Neural cell (in vitro differentiated cells): ENCODE data around the gene ENPP7. TPM values are rescaled to one million over a fixed set of nuclear protein-coding genes. Genes with fewer than 3 reads are reported as not detected.

Source experiments
- H2AFZ ChIP-seq: fragments of 200-600, 300-800 bp; sonication (generic), shearing (Covaris generic); 2 replicates; pipeline ENCODE4 v1.6.0; 2014; ENCODE audit warnings: low read depth, mild to moderate bottlenecking, antibody characterized with exemption, low read length, moderate library complexity
- H3F3A ChIP-seq: fragments of 200-600 bp; shearing (Covaris generic); 2 replicates; pipeline ENCODE4 v1.6.1; 2016; ENCODE audit warnings: mild to moderate bottlenecking, moderate library complexity, mixed read lengths, antibody characterized with exemption, low read length; ENCODE audit not compliant: insufficient read depth, poor library complexity, severe bottlenecking
- H3K27ac ChIP-seq: fragments of 200-600, 300-800 bp; sonication (generic), shearing (Covaris generic); 2 replicates; pipeline ENCODE4 v1.5.1; 2014; ENCODE audit warnings: mild to moderate bottlenecking, low read length, moderate library complexity
- H3K27me3 ChIP-seq: fragments of 300-800, 200-600 bp; sonication (generic), shearing (Covaris generic); 2 replicates; pipeline ENCODE4 v1.6.0; 2014; ENCODE audit warnings: mild to moderate bottlenecking, low read depth, low read length, moderate library complexity; ENCODE audit not compliant: insufficient read depth
- H3K36me3 ChIP-seq: fragments of 300-800, 200-600 bp; sonication (generic), shearing (Covaris generic); 2 replicates; pipeline ENCODE4 v1.5.1; 2014; ENCODE audit warnings: mild to moderate bottlenecking, antibody characterized with exemption, low read length, moderate library complexity; ENCODE audit not compliant: insufficient read depth
- H3K4me2 ChIP-seq: fragments of 300-800, 200-600 bp; sonication (generic), shearing (Covaris generic); 2 replicates; pipeline ENCODE4 v1.6.0; 2014; ENCODE audit warnings: mild to moderate bottlenecking, low read length
- H3K4me3 ChIP-seq: fragments of 300-800, 200-600 bp; sonication (generic), shearing (Covaris generic); 2 replicates; pipeline ENCODE4 v1.5.1; 2014; ENCODE audit warnings: mild to moderate bottlenecking, low read length, moderate library complexity
- H3K79me2 ChIP-seq: fragments of 200-600 bp; shearing (Covaris generic); replicated peaks from 2 replicates; pipeline ENCODE4 v1.6.0; 2014; ENCODE audit warnings: mild to moderate bottlenecking, low read length, moderate library complexity; ENCODE audit not compliant: insufficient read depth
- H3K9ac ChIP-seq: fragments of 300-800, 200-600 bp; sonication (generic), shearing (Covaris generic); 2 replicates; pipeline ENCODE4 v1.6.1; 2016; ENCODE audit warnings: mild to moderate bottlenecking, low read length, mixed read lengths
- H3K9me2 ChIP-seq: fragments of 200-600 bp; shearing (Covaris generic); 2 replicates; pipeline ENCODE4 v1.6.1; 2016; ENCODE audit warnings: mild to moderate bottlenecking, low read length, mixed read lengths; ENCODE audit not compliant: insufficient read depth
- H3K9me3 ChIP-seq: fragments of 200-600, 300-800 bp; sonication (generic), shearing (Covaris generic); 2 replicates; pipeline ENCODE4 v1.6.1; 2016; ENCODE audit warnings: mild to moderate bottlenecking, mixed run types, low read length, moderate library complexity, mixed read lengths
- H4K20me1 ChIP-seq: fragments of 200-600 bp; shearing (Covaris generic); 2 replicates; pipeline ENCODE4 v1.6.1; 2016; ENCODE audit warnings: mild to moderate bottlenecking, mixed run types; ENCODE audit not compliant: insufficient read depth
- EP300 ChIP-seq: fragments of 450-650 bp; conservative IDR thresholded peaks from 2 replicates; pipeline ENCODE4 v1.6.1; 2014; ENCODE audit warnings: antibody characterized with exemption, mild to moderate bottlenecking, moderate library complexity; ENCODE audit not compliant: poor library complexity, severe bottlenecking
- EZH2 ChIP-seq: fragments of 200-600, 300-800 bp; shearing (Covaris generic), sonication (generic); IDR thresholded peaks from 2 replicates; pipeline ENCODE4 v1.6.1; 2014; ENCODE audit warnings: antibody characterized with exemption, low read length, borderline replicate concordance, mild to moderate bottlenecking; ENCODE audit not compliant: insufficient read depth, poor library complexity, severe bottlenecking
- MXI1 ChIP-seq: fragments of 450-650 bp; conservative IDR thresholded peaks from 2 replicates; pipeline ENCODE4 v1.6.1; 2014; ENCODE audit warnings: antibody characterized with exemption, mild to moderate bottlenecking; ENCODE audit not compliant: poor library complexity, severe bottlenecking
- POLR2AphosphoS5 ChIP-seq: IDR thresholded peaks from 2 replicates; pipeline ENCODE4 v1.6.1; 2012
- RAD21 ChIP-seq: fragments of 450-650 bp; conservative IDR thresholded peaks from 2 replicates; pipeline ENCODE4 v1.6.1; 2014; ENCODE audit warnings: antibody characterized with exemption, mild to moderate bottlenecking, moderate library complexity
- SMC3 ChIP-seq: fragments of 450-650 bp; conservative IDR thresholded peaks from 2 replicates; pipeline ENCODE4 v1.6.1; 2014; ENCODE audit warnings: antibody characterized with exemption, mild to moderate bottlenecking, moderate library complexity; ENCODE audit not compliant: poor library complexity
- TAF1 ChIP-seq: IDR thresholded peaks from 2 replicates; pipeline ENCODE4 v1.6.1; 2012; ENCODE audit warnings: low read depth
- polyA plus RNA-seq: library from polyadenylated mRNA; depleted of rRNA; stranded (reverse); fragments of >200 nt; gene quantifications from 2 replicates; pipeline ENCODE4 v1.2.3, GENCODE V29; 2014
- small RNA-seq, 3 experiments: library from RNA; depleted of rRNA; stranded (forward); fragments of <200 nt; gene quantifications; one replicate each; pipeline ENCODE3, GENCODE V24; 2012
- TF ChIP-seq, protein P1 (sequence below): IDR thresholded peaks from 2 replicates; pipeline ENCODE4 v1.6.1; 2012; ENCODE audit warnings: borderline replicate concordance
- TF ChIP-seq, protein P2 (sequence below): fragments of 450-650 bp; IDR thresholded peaks from 2 replicates; pipeline ENCODE4 v1.5.1; 2014; ENCODE audit warnings: antibody characterized with exemption, mild to moderate bottlenecking, moderate library complexity; ENCODE audit not compliant: poor library complexity, severe bottlenecking

ENPP7 gene
- polyA plus RNA-seq, 1 donor from 2014 or later = not detected

DNA sequence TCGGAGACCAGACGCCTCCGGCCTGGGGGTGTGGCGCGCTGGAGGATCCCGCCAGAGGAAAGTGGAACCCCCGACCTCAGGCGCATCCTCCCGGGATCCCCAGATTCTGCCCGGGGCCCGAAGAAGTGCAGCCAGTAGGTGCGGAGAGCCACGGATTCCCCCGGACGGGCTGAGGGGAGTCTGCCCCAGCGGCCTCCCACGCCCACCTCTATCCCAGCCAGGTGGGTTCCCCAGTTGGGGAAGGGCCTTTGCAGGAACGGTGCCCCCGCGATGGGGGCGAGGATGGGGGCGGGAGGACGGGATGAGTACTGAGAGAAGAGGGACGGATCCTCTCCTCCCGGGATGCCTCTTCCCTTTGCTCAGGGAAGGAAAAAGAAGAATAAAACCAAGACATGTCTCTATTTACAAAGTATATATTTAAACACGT, 61.0 kb downstream of the ENPP7 start:
- peaks cover 30% of the 10 kb centered on the region for H3K79me2 ChIP-seq
- H3K27me3 ChIP-seq = peaks cover 56% of the 10 kb centered on the region
- TF ChIP-seq, protein P1, sequence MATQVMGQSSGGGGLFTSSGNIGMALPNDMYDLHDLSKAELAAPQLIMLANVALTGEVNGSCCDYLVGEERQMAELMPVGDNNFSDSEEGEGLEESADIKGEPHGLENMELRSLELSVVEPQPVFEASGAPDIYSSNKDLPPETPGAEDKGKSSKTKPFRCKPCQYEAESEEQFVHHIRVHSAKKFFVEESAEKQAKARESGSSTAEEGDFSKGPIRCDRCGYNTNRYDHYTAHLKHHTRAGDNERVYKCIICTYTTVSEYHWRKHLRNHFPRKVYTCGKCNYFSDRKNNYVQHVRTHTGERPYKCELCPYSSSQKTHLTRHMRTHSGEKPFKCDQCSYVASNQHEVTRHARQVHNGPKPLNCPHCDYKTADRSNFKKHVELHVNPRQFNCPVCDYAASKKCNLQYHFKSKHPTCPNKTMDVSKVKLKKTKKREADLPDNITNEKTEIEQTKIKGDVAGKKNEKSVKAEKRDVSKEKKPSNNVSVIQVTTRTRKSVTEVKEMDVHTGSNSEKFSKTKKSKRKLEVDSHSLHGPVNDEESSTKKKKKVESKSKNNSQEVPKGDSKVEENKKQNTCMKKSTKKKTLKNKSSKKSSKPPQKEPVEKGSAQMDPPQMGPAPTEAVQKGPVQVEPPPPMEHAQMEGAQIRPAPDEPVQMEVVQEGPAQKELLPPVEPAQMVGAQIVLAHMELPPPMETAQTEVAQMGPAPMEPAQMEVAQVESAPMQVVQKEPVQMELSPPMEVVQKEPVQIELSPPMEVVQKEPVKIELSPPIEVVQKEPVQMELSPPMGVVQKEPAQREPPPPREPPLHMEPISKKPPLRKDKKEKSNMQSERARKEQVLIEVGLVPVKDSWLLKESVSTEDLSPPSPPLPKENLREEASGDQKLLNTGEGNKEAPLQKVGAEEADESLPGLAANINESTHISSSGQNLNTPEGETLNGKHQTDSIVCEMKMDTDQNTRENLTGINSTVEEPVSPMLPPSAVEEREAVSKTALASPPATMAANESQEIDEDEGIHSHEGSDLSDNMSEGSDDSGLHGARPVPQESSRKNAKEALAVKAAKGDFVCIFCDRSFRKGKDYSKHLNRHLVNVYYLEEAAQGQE = no peak
- TF ChIP-seq RAD21 (no peak), MXI1 (no peak), EZH2 (no peak), POLR2AphosphoS5 (no peak), EP300 (no peak), TAF1 (no peak), SMC3 (no peak)
- TF ChIP-seq, protein P2, sequence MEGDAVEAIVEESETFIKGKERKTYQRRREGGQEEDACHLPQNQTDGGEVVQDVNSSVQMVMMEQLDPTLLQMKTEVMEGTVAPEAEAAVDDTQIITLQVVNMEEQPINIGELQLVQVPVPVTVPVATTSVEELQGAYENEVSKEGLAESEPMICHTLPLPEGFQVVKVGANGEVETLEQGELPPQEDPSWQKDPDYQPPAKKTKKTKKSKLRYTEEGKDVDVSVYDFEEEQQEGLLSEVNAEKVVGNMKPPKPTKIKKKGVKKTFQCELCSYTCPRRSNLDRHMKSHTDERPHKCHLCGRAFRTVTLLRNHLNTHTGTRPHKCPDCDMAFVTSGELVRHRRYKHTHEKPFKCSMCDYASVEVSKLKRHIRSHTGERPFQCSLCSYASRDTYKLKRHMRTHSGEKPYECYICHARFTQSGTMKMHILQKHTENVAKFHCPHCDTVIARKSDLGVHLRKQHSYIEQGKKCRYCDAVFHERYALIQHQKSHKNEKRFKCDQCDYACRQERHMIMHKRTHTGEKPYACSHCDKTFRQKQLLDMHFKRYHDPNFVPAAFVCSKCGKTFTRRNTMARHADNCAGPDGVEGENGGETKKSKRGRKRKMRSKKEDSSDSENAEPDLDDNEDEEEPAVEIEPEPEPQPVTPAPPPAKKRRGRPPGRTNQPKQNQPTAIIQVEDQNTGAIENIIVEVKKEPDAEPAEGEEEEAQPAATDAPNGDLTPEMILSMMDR = no peak
- no peaks in the 10 kb centered on the region for H3K9me2 ChIP-seq
- H4K20me1 ChIP-seq = peaks cover 26% of the 10 kb centered on the region
- H3K4me2 ChIP-seq = peak overlapping the region; percentile 44
- H3K27ac ChIP-seq = no peak overlapping the region
- H3K9me3 ChIP-seq = no peaks in the 10 kb centered on the region
- H3F3A ChIP-seq = peaks cover 9% of the 10 kb centered on the region
- peak overlapping the region; percentile 58 for H3K9ac ChIP-seq
- peak overlapping the region; percentile 63 for H3K4me3 ChIP-seq
- no peak overlapping the region for H2AFZ ChIP-seq
- H3K36me3 ChIP-seq = no peaks in the 10 kb centered on the region

Small RNA genes lying within 50 kb of the gene (small RNA-seq; reads per million reads assigned to genes)
- gene MIR4739 = 0 reads per million in 3 experiments

Other genes starting within 250 kb of the ENPP7 start
- gene RBFOX3, start 119.9 kb upstream of the ENPP7 start, polyA plus RNA-seq = 6.6 and 8.6 TPM in 2 replicates
- 15.9 and 16.9 TPM in 2 replicates for gene CBX2, start 47.2 kb downstream of the ENPP7 start, polyA plus RNA-seq
- 15.4 and 27.6 TPM in 2 replicates for gene CBX8, start 66.1 kb downstream of the ENPP7 start, polyA plus RNA-seq
- 31.9 and 34.6 TPM in 2 replicates for gene CBX4, start 108.5 kb downstream of the ENPP7 start, polyA plus RNA-seq